ENCODE results near the gene RPL18. TPM values are rescaled to one million over a fixed set of nuclear protein-coding genes. Genes with fewer than 3 reads are reported as not detected.

RPL18 gene
- total RNA-seq, 6 donors from 2014 or later = 950 to 1,930 (median 1,443) TPM

DNA sequence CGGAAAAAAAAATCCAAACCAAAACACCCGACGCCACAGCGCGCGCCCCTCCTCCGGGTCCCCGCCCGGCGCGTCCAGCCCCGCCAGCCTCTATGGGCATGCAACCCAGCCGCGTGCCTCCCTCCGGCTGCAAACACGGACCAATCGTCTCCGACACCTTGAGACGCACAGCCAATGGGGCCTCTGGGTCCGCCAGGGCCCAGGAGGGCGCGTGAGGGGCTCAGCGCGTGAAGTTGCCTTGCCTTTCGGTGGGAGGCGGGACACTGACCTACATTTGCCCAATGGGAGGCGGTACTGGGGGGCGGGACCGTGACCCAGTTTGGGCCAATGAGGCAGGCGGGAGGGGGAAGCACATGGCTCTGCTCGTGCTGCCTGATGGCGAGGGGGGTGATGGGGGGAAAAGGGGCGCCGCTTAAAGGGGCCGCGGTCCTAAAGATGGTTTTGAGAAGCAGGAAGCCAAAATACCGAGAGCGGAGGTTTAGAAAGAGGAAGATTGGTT is 18.5 kb upstream of the RPL18 start:
- TF ChIP-seq EP300 (IDR thresholded peaks at IDR 0.05) (peak in 1 of 4 donors; percentile 63), POLR2A (IDR thresholded peaks at IDR 0.05) (no peak), POLR2AphosphoS5 (IDR thresholded peaks at IDR 0.05) (peak; percentile 63 to 82)
- TF ChIP-seq, protein P1, sequence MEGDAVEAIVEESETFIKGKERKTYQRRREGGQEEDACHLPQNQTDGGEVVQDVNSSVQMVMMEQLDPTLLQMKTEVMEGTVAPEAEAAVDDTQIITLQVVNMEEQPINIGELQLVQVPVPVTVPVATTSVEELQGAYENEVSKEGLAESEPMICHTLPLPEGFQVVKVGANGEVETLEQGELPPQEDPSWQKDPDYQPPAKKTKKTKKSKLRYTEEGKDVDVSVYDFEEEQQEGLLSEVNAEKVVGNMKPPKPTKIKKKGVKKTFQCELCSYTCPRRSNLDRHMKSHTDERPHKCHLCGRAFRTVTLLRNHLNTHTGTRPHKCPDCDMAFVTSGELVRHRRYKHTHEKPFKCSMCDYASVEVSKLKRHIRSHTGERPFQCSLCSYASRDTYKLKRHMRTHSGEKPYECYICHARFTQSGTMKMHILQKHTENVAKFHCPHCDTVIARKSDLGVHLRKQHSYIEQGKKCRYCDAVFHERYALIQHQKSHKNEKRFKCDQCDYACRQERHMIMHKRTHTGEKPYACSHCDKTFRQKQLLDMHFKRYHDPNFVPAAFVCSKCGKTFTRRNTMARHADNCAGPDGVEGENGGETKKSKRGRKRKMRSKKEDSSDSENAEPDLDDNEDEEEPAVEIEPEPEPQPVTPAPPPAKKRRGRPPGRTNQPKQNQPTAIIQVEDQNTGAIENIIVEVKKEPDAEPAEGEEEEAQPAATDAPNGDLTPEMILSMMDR (IDR thresholded peaks at IDR 0.05) = no peak

DNA sequence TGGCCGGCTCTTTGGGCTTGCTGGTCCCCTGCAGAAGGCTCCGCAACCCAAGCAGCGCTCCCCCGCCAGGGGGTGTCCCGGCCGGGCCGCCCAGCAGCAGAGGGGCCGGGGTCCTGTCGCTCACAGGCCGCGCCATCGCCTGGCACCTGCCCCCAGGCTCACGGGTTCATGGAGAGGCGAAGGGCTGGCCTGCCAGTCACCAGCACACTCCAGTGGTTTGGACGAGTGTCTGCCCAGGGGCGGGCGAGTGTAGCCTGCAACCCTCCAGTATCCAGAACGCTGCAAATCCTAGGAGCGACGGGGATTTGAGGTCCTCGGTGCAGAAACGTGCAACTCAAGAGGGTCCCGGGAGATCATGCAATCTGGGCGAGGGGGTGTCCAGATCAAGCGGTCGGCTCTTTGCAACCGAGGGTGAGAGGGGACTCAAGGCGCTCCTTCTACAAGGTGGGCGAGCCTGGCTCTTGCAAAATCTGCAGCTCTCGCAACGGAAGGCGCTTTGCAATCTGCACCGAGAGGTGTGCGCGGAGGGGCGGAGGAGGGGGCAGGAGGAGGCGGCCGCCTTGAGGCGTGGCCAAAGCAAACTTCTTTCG is 18.0 kb upstream of the RPL18 start, which contains the start of gene DBP:
Gene DBP (minus strand): TSS at position 521 of the 590 bp plus-strand sequence. CDS start 385 bp downstream, at position 136.
- Histone ChIP-seq H3K4me3 (peak within 1 kb of the TSS; percentile 66 to 82 (median 78)), H3K9me3 (no peaks in the 10 kb centered on the region), H3K36me3 (no peaks in the 10 kb centered on the region), H3K27me3 (no peaks in the 10 kb centered on the region), H3K27ac (peak within 1 kb of the TSS; percentile 92 to 97 (median 95)), H3K4me1 (peaks cover 52 to 63% (median 55%) of the 10 kb centered on the region in 4 donors)
- DNase-seq (peak; percentile 70 to 91), ATAC-seq (ENCODE audit: low FRiP score in 2 of 2) (no peak)
- no peak for TF ChIP-seq EP300 (IDR thresholded peaks at IDR 0.05)
- TF ChIP-seq POLR2AphosphoS5 (IDR thresholded peaks at IDR 0.05) = no peak
- peak in 2 of 4 donors; percentile 26 to 67 for TF ChIP-seq POLR2A (IDR thresholded peaks at IDR 0.05)
- TF ChIP-seq, protein P1 (IDR thresholded peaks at IDR 0.05) = peak in 3 of 6 experiments; percentile 14 to 38 (median 17)
- WGBS, 2 donors = 0% methylated on average over 17 of the region's 40 CpGs; no CpG with 5 or more reads in 1 of the 2 donors

More for the DNA sequence above, 18.5 kb upstream of the RPL18 start:
- WGBS, 2 donors = 0% methylated on average over 12 to 19 of the region's 38 CpGs
- Histone ChIP-seq H3K4me1 (peaks cover 47 to 57% (median 50%) of the 10 kb centered on the region in 4 donors), H3K27me3 (no peaks in the 10 kb centered on the region), H3K4me3 (peak overlapping the region; percentile 66 to 82 (median 78)), H3K27ac (peak overlapping the region; percentile 92 to 97 (median 95)), H3K36me3 (no peaks in the 10 kb centered on the region), H3K9me3 (no peaks in the 10 kb centered on the region)
- DNase-seq (peak; percentile 98 to 99), ATAC-seq (ENCODE audit: low FRiP score in 2 of 2) (peak; percentile 86 to 95)

DNA sequence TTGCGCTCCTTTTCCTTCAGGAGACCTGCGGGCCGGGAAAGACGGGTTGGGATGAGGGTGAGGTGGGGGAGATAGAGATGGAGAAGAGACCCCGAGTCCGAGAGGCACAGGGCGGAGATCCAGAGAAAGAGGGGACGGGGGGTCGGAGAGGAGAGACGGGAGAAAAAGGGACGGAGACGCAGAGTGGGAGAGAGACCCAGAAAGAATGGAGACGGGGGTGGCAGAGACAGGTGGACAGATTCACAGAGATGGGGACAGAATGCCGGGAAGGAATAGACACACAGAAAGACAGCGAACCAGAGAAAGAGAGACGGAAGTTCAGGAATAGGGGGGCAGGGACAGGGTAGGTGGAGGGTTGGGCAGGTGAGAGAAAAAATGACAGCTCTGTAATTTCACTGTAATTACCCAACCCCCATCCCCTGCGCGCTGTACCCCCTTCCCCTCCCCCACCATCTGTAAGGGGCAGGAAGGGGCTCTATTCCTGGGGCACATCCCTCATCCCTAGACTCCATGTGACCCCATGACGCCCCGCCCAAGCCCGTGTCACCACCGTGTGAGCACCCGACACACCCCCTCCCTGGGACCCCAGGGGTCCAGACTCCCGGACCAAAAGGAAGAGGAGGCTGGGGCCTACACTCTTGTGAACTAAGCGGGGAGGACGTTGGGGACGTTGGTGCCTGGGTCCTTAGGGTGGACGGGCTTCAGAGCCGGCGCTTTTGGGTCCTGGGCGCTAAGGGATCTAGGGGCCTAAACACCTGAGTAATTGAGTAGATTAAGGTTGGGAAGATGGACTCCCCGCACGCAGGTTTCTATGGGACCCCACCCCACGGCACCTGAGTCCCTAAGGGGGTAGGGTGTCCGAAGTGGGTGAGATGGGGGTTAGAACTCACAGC is 17.2 kb upstream of the RPL18 start:
- H3K4me3 ChIP-seq = peak overlapping the region; percentile 66 to 82 (median 78)
- DNase-seq (peak; percentile 64 to 77), ATAC-seq (ENCODE audit: low FRiP score in 2 of 2) (no peak)
- WGBS, 2 donors = 1% methylated on average over 23 to 30 of the region's 35 CpGs
- H3K27ac ChIP-seq = peak overlapping the region; percentile 92 to 97 (median 95)
- TF ChIP-seq, protein P1 (IDR thresholded peaks at IDR 0.05) = no peak
- TF ChIP-seq POLR2A (IDR thresholded peaks at IDR 0.05) = no peak
- TF ChIP-seq POLR2AphosphoS5 (IDR thresholded peaks at IDR 0.05) = no peak
- TF ChIP-seq EP300 (IDR thresholded peaks at IDR 0.05) = no peak
- no peaks in the 10 kb centered on the region for H3K27me3 ChIP-seq
- peaks cover 60 to 70% (median 62%) of the 10 kb centered on the region in 4 donors for H3K4me1 ChIP-seq
- H3K9me3 ChIP-seq = no peaks in the 10 kb centered on the region
- no peaks in the 10 kb centered on the region for H3K36me3 ChIP-seq

DNA sequence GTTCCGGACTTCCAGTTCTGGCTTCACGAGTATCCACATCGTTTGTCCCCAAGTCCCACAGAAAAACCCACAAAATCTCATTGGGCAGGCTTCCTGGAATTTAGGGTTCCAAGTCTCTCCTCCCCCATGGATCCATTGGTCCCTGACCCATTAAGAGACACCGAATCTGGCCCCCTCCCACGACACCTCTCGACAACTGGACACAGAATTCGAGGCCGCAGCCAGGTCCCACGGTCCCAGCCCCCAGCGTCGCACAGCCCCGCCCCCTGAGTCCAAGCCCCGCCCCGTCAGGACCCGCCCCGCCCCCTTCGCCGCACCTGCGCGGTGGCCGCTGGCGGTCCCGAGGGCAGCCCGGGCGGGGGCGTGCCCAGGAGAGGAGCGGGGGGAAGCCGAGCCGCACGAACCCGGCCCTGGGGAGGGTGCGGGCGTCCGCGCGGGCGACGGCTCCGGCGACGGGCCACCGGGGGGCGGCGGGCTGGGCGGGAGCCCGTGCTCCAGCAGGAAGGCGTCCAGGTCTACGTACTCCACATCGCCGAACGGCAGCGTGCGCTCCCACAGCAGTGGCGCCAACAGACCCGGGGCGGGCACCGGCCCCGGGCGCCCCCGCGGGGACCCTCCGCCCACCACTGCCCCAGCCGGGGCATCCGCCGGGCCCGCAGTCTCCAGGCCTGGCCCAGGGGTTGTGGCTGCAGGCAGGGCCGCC is 16.4 kb upstream of the RPL18 start:
- WGBS, 2 donors = 0 to 2% methylated on average over 9 to 14 of the region's 67 CpGs
- peak; percentile 59 to 62 for ATAC-seq (ENCODE audit: low FRiP score in 2 of 2)
- Histone ChIP-seq H3K27ac (peak overlapping the region; percentile 92 to 97 (median 95)), H3K4me1 (peaks cover 68 to 77% (median 70%) of the 10 kb centered on the region in 4 donors), H3K27me3 (no peaks in the 10 kb centered on the region), H3K36me3 (no peaks in the 10 kb centered on the region), H3K4me3 (peak overlapping the region; percentile 66 to 82 (median 78)), H3K9me3 (no peaks in the 10 kb centered on the region)
- TF ChIP-seq POLR2AphosphoS5 (IDR thresholded peaks at IDR 0.05) (peak in 1 of 2 donors; percentile 76), EP300 (IDR thresholded peaks at IDR 0.05) (peak in 1 of 4 donors; percentile 50), POLR2A (IDR thresholded peaks at IDR 0.05) (peak in 2 of 4 donors; percentile 77 to 79)
- TF ChIP-seq, protein P1 (IDR thresholded peaks at IDR 0.05) = peak in 1 of 6 experiments; percentile 29
- peak; percentile 83 to 94 for DNase-seq
